ENCODE data around the gene LEFTY2.
"Not testable (repeated sequence)": the region's sequence is repeated elsewhere in the genome, so short reads cannot be mapped to it uniquely, and the experiment has no call there.

The LEFTY2 gene, protein sequence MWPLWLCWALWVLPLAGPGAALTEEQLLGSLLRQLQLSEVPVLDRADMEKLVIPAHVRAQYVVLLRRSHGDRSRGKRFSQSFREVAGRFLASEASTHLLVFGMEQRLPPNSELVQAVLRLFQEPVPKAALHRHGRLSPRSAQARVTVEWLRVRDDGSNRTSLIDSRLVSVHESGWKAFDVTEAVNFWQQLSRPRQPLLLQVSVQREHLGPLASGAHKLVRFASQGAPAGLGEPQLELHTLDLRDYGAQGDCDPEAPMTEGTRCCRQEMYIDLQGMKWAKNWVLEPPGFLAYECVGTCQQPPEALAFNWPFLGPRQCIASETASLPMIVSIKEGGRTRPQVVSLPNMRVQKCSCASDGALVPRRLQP

DNA sequence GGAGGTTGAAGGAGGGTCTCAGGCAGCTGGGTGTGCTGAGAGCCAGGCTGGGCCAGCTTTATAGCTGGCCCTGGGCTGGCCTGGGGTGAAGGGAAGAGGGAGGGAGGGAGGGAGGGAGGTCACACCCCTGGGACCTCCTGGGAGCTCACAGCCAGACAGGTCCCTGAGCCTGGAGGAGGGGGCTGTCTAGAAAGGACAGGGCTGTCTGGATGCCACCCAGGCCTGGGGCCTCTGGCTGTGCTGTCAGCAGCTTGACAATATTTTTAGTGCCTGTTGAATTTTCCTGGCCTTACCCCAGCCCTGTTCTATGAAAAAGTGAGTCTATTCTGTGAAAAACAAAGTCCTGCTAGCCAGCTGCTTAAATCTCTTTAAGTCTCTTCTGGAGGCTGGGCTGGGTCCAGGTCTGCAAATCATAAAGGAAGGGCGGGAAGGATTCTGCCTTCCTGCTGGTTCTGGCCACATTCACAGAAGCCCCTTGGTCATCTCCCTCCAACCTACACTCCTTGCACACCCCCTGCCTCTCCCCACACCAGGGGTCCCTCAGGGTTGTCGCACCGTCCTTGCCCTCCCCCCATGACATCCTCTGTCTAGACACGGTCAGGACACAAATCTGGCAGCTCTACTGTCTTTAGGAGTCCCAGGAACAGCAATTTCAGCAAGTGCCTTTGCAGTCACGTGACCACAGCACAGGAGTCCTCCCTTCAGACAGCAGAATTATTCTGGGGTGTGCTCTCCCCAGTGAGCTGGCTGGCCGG, at the start of gene LEFTY2:
Gene LEFTY2, minus strand, starts transcription at position 34 of the 755 bp plus-strand sequence. CDS start 80 bp downstream, outside the sequence.
- no peak within 1 kb of the TSS for H3K4me3 Mint-ChIP-seq
- no peak for DNase-seq
- peaks cover 15% of the 10 kb centered on the region for H3K4me1 Mint-ChIP-seq
- no peak for ATAC-seq
- H3K27me3 Mint-ChIP-seq = peaks cover 7% of the 10 kb centered on the region
- H3K9me3 Mint-ChIP-seq = no peaks in the 10 kb centered on the region
- H3K27ac Mint-ChIP-seq = no peak within 1 kb of the TSS

DNA sequence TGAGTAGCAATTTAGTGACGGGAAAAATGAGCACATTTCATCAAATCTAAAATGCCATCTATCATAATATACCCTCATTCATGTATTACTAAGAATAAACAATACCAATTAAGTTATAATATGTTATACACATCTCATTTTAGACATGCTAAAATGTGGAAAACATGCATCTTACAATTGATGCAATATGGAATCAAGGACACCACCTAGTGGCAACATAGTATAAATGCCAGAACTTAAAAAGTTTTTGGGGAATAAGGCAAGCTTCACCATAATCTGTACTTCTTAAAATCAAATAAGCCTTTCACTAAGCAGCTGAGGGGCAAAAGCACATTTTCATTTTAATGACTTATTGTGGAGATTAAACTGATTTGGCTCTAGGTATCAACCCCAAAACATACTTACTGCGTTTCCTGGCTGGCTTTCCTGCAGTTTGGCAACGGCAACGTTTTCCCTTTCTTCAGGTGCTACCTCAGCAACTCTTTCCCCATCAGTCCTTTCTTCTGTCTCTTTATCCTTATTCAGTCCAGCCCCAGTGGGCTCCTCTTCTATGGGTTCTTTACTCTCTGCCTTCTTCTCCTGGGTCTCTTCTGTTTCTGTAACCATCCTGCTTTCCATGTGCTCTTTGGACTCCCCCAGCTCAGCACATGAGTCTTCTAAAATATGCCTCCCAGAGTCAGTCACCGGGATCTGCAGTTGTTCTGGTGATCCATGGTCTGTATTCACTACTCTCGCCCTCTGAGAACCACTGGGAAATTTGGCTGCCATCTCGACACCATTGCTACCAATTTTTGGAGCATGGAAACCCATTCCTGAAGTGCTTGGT, 46.7 kb upstream of the LEFTY2 start:
- Mint-ChIP-seq H3K27ac (no peak overlapping the region), H3K27me3 (no peaks in the 10 kb centered on the region), H3K4me3 (no peak overlapping the region), H3K9me3 (no peaks in the 10 kb centered on the region), H3K4me1 (peaks cover 47% of the 10 kb centered on the region)
- ATAC-seq (no peak), DNase-seq (no peak)

DNA sequence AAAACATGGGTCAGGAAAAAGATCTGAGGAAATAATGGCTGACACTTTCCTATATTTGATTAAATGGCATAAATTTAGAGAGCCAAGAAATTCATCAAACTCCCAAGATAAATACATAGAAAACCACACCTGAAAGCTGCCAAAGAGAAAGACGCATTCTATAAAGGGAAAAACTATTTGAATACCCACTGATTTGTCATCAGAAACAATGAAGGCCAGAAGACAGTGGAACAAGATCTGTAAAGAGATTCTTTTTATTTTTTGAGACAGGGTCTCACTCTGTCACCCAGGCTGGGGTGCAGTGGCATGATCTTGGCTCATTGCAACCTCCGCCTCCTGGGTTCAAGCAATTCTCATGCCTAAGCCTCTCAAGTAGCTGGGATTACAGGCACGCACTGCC, 40.7 kb upstream of the LEFTY2 start:
- Mint-ChIP-seq H3K9me3 (peaks cover 7 to 9% of the 10 kb centered on the region in 2 donors), H3K27me3 (no peaks in the 10 kb centered on the region), H3K4me1 (peaks cover 24% of the 10 kb centered on the region), H3K4me3 (no peak overlapping the region), H3K27ac (no peak overlapping the region)
- ATAC-seq (no peak), DNase-seq (no peak)

DNA sequence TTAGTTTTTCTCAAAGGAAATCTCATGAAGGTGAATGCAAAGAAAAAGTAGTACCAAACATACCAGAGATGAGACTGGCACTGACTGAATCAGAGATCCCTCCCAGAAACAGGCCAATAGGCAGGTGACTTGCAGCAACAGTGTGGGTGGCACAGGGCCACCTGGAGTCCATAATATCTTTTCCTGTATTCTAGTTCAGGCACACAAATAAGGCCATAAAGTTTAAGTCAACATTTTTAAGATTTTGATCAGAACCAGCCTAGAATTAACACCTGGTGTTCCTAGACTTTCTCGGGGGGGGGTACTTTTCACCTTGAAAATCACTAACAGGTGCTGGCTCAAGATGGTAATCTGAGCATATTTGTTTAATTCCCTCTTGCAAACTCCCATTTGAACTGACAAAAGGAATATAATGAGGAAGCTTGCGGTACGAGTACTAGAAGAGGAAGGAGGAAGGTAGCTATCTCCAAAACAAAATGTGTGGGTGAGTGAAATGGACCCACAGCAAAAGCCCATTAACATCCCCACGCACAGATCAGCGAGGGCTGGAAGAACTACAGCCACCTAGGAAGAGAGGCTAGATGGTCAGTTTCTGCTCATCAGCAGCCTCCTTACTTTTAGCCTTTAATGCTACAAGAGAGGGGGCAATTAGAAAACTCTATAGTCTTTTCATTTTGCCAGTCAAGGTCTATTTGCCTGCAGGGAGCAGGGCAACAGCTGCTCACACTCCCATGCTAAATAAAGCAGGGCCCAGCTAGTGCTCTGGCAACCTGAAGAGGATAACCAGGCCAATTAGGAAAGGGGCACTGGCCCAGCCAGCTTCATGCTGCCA, 39.2 kb upstream of the LEFTY2 start:
- no peaks in the 10 kb centered on the region for H3K27me3 Mint-ChIP-seq
- H3K4me3 Mint-ChIP-seq = no peak overlapping the region
- peak overlapping the region in 1 of 2 donors; percentile 49 for H3K27ac Mint-ChIP-seq
- peaks cover 12% of the 10 kb centered on the region for H3K4me1 Mint-ChIP-seq
- peaks cover 7 to 9% of the 10 kb centered on the region in 2 donors for H3K9me3 Mint-ChIP-seq
- ATAC-seq (no peak), DNase-seq (no peak)

DNA sequence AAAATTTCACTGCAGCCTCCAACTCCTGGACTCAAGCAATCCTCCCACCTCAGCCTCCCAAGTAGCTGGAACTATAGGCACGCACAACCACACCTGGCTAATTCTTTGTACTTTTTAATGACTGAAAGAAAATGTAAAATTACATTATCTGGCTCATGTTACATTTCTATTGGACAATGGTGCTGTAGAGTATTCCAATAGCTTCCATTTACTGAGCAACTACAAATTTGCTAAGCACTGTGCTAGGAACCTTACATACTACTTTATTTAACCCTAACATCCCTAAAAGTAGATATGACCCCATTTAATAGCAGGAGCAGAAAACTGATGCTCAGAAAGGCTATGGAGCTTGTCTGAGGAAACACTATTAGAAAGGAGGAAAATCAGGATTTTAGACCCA, 38.4 kb upstream of the LEFTY2 start:
- no peaks in the 10 kb centered on the region for H3K27me3 Mint-ChIP-seq
- H3K4me1 Mint-ChIP-seq = peaks cover 12% of the 10 kb centered on the region
- DNase-seq (no peak), ATAC-seq (no peak)
- H3K27ac Mint-ChIP-seq = no peak overlapping the region
- H3K4me3 Mint-ChIP-seq = no peak overlapping the region
- H3K9me3 Mint-ChIP-seq = peaks cover 7 to 9% of the 10 kb centered on the region in 2 donors

DNA sequence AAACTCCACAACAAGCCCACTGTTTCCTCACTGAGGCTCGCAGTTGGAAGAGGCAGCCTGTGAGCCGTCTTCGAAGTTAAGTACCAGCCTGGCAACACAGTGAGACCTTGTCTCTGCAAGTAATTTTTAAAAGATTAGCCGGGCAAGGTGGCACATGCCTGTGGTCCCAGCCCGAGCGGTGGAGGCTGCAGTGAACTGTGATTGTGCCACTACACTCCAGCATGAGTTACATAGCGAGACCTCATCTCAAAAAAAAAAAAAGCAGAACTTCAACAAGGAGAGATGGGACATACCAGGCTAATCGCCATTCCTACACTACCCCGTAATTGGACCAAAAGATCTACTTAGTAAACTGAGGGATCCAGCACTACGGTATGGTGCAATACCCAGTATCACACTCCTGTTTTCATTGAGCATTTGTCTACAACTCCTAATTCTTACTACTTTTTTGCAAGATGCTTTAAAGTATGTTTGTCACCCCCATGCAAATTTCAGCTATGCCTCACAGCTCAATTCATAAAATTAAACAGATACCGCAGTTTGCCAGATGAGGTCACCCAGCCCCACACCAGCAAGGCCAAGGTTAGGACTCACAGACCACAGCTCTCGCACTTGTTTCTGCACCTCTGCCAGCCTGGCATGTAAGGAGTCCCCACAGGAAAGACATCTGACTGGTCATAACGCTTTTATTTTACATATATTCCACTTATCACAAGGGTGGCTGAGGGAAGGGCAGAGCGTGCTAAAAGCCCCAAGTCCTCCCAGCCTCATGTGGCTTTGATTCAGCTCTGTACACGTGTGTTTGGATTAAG, 37.1 kb upstream of the LEFTY2 start:
- H3K9me3 Mint-ChIP-seq = peaks cover 7 to 9% of the 10 kb centered on the region in 2 donors
- no peak overlapping the region for H3K4me3 Mint-ChIP-seq
- peaks cover 12% of the 10 kb centered on the region for H3K4me1 Mint-ChIP-seq
- no peak overlapping the region for H3K27ac Mint-ChIP-seq
- H3K27me3 Mint-ChIP-seq = no peaks in the 10 kb centered on the region
- DNase-seq (no peak), ATAC-seq (peak; percentile 28)

DNA sequence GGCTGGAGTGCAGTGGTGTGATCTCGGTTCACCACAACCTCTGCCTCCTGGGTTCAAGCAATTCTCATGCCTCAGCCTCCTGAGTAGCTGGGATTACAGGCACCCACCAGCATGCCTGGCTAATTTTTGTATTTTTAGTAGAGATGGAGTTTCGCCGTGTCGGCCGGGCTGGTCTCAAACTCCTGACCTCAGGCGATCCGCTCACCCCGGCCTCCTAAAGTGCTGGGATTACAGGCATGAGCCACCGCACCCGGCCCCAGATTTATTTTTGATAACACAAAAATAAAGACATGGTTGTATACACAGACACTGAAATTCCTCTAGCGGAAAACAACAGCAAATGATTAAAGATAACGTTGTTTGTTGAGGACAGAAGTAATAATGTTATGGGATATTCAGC, 34.1 kb upstream of the LEFTY2 start:
- H3K27me3 Mint-ChIP-seq, H3K4me3 Mint-ChIP-seq, ATAC-seq, H3K27ac Mint-ChIP-seq, DNase-seq, H3K4me1 Mint-ChIP-seq, H3K9me3 Mint-ChIP-seq: not testable (repeated sequence)

DNA sequence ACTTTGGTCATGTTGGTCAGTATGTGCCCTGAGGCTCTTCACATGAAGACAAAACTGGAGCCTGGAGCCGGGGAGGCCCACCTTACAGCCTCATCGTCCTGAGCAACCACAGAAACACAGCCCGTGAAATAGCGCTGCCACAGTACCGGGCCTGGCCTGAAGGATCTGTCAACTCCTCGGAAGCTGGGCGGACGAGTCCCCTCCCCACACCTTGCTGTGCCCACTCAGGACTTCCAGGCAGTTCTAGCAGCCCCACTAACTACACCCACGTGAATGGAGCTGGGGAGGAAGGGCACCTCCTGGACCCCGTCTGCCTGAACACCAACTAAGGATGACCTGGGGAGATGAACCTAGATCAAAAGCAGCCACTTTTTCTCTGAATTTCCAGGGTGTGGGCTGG, 33.4 kb upstream of the LEFTY2 start:
- Mint-ChIP-seq H3K4me3 (no peak overlapping the region), H3K27ac (no peak overlapping the region), H3K4me1 (peaks cover 7% of the 10 kb centered on the region), H3K27me3 (no peaks in the 10 kb centered on the region), H3K9me3 (no peaks in the 10 kb centered on the region)
- ATAC-seq (no peak), DNase-seq (no peak)

DNA sequence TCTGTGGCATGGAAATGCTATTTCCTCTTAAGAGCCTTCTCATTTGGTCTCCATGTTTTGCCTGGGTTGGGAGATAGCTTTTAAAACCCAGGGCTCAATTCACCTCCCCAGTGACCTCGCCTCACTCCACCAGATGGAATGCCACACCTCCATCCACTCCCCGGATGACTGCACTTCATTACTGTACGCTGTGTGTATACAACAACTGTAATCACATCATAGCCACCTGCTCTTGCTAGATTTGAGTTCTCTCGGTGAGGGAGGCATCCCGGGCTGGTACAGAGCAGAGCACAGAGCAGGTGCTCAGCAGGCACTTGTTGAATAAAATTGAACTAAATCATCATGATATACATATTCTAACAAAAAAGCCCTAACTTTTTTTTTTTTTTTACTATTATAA, 32.1 kb upstream of the LEFTY2 start:
- peaks cover 7% of the 10 kb centered on the region for H3K4me1 Mint-ChIP-seq
- no peaks in the 10 kb centered on the region for H3K9me3 Mint-ChIP-seq
- ATAC-seq (no peak), DNase-seq (no peak)
- no peaks in the 10 kb centered on the region for H3K27me3 Mint-ChIP-seq
- H3K4me3 Mint-ChIP-seq = no peak overlapping the region
- no peak overlapping the region for H3K27ac Mint-ChIP-seq

DNA sequence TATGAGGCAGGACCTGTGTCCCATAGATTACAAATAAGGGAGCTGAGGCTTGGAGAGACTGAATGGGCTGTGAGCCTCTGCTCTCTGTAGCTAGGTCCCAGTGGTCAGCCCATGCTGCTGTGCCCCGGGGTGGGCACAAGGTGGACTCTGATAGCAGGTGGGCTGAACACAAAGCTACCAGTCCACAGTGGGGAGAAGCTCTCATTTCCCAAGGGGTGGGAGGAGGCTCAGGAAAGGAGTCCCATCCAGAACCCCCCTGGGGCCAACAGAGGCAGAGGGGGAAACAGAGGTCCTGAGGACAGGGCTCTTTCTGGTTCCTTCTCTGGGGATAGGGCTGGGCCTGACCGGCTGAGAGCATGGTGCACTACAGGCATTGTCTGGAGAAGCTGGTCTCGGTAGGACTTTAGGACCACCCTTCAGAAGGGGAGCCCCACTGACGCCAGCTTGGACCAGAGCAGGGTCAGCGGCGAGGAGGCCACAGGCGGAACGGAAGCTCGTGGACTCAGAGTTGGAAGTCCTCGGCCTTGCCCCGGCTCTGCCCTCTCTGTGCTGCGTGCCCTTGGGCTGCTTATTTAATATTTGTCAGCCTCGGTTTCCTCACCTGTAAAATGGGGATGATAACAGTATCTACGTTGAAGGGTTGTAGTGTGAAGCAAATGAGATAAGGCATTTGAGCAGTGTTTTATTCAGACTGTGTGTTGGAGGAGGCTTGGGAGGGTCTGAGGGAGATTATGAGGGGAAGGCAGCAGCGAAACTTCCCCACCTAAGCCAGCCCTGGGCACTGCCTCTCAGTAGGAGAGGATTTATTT, 31.5 kb upstream of the LEFTY2 start:
- ATAC-seq = no peak
- no peak for DNase-seq
- Mint-ChIP-seq H3K27me3 (no peaks in the 10 kb centered on the region), H3K4me1 (peaks cover 4% of the 10 kb centered on the region), H3K4me3 (no peak overlapping the region), H3K27ac (peak overlapping the region in 1 of 2 donors; percentile 57), H3K9me3 (no peaks in the 10 kb centered on the region)

DNA sequence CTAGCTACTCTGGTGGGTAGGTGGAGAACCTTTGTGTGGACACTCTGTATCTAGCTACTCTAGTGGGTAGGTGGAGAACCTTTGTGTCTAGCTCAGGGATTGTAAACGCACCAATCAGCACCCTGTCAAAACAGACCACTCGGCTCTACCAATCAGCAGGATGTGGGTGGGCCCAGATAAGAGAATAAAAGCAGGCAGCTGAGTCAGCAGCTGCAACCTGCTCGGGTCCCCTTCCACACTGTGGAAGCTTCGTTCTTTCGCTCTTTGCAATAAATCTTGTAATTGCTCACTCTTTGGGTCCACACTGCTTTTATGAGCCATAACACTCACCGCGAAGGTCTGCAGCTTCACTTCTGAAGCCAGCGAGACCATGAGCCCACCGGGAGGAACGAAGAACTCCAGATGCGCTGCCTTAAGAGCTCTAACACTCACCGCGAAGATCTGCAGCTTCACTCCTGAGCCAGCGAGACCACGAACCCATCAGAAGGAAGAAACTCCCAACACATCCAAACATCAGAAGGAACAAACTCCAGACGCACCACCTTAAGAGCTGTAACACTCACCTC, 29.7 kb upstream of the LEFTY2 start:
- H3K27me3 Mint-ChIP-seq, H3K4me3 Mint-ChIP-seq: not testable (repeated sequence)

DNA sequence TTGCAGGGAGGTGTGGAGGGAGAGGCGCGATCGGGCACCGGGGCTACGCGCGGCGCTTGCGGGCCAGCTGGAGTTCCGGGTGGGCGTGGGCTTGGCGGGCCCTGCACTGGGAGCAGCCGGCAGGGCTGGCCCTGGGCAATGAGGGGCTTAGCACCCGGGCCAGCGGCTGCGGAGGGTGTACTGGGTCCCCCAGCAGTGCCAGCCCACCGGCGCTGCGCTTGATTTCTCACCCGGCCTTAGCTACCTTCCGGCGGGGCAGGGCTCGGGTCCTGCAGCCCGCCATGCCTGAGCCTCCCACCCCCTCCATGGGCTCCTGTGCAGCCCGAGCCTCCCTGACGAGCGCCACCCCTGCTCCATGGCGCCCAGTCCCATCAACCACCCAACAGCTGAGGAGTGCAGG, 28.7 kb upstream of the LEFTY2 start:
- not testable (repeated sequence) for ATAC-seq, H3K4me3 Mint-ChIP-seq, DNase-seq, H3K4me1 Mint-ChIP-seq, H3K27me3 Mint-ChIP-seq, H3K9me3 Mint-ChIP-seq, H3K27ac Mint-ChIP-seq

More for the DNA sequence above, 29.7 kb upstream of the LEFTY2 start:
- ATAC-seq, H3K9me3 Mint-ChIP-seq, DNase-seq, H3K4me1 Mint-ChIP-seq: not testable (repeated sequence)
- H3K27ac Mint-ChIP-seq = peak overlapping the region in 1 of 2 donors; percentile 5

DNA sequence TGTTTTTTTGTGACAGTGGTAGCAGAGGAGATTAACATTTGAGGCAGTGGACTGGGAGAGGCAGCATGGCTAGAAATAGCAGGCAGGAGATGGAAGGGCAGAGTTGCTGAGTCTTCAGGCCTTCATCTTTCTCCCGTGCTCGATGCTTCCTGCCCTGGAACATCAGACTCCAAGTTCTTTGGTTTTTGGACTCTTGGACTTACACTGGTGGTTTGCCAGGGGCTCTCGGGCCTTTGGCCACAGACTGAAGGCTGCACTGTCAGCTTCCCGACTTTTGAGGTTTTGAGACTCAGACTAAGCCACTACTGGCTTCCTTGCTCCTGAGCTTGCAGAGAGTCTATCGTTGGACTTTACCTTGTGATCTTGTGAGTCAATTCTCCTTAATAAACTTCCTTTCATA, 24.2 kb upstream of the LEFTY2 start:
- no peaks in the 10 kb centered on the region for H3K27me3 Mint-ChIP-seq
- H3K27ac Mint-ChIP-seq = no peak overlapping the region
- H3K4me1 Mint-ChIP-seq = peaks cover 7% of the 10 kb centered on the region
- DNase-seq (no peak), ATAC-seq (no peak)
- no peak overlapping the region for H3K4me3 Mint-ChIP-seq
- H3K9me3 Mint-ChIP-seq = no peaks in the 10 kb centered on the region

Data from stimulated activated naive CD8-positive, alpha-beta T cell treated with anti-CD3 and anti-CD28 coated beads, Interleukin-15, amount 100 ng/mL, for 72 hours (primary cell).